ENCODE data around the gene RASA1. TPM values are rescaled to one million over a fixed set of nuclear protein-coding genes. Genes with fewer than 3 reads are reported as not detected.

The RASA1 gene
- total RNA-seq, 4 donors from 2014 or later = 25.9 to 59.9 (median 46.3) TPM

DNA sequence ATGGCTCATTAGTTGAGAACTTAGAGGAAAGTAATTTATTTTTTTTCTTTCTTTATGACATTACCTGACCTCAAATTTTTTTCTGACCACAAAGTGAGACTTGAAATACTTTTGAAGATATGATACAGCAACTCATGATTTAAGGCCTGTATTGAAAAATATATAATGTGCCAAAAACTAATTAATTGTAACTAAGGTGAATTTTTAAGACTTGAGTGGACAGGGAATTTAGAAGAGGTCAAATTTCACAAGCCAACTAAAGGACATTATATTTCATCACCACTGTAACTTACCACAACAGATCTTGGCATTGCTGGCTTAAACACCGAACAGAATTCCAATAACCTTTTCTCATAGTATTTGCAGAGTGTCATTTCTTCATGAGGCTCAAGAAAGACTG, 143.2 kb downstream of the RASA1 start:
- Histone ChIP-seq H3K36me3 (no peaks in the 10 kb centered on the region), H3K4me1 (peaks cover 0 to 6% of the 10 kb centered on the region in 2 donors), H3K27ac (peak overlapping the region; percentile 97 to 99), H3K4me3 (no peak overlapping the region), H3K27me3 (no peaks in the 10 kb centered on the region), H3K9me3 (no peaks in the 10 kb centered on the region)
- intact Hi-C loops (cut with DNase I; ENCODE audit: low total_unique reads) = no loop called here
- TF ChIP-seq, protein P1, sequence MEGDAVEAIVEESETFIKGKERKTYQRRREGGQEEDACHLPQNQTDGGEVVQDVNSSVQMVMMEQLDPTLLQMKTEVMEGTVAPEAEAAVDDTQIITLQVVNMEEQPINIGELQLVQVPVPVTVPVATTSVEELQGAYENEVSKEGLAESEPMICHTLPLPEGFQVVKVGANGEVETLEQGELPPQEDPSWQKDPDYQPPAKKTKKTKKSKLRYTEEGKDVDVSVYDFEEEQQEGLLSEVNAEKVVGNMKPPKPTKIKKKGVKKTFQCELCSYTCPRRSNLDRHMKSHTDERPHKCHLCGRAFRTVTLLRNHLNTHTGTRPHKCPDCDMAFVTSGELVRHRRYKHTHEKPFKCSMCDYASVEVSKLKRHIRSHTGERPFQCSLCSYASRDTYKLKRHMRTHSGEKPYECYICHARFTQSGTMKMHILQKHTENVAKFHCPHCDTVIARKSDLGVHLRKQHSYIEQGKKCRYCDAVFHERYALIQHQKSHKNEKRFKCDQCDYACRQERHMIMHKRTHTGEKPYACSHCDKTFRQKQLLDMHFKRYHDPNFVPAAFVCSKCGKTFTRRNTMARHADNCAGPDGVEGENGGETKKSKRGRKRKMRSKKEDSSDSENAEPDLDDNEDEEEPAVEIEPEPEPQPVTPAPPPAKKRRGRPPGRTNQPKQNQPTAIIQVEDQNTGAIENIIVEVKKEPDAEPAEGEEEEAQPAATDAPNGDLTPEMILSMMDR (IDR thresholded peaks at IDR 0.05) = no peak
- TF ChIP-seq POLR2A (IDR thresholded peaks at IDR 0.05) = no peak
- no peak for DNase-seq

DNA sequence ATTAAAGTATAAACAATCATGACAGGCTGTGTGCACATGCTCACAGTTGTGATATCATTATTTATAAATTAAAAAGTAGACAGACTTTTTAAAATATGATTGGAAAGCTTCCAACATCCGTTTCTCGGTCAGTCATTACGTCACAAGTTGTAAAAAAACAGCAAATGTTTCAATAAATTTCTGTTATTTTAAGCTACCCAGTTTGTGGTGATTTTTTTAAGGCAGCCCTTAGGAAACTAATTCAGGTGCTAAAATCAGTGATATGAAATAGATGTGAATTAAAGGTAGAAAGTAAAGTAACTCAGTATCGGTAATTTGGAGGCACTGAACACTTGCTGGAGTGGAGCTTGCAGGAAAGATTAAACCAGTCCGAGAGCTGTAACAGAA, 143.9 kb downstream of the RASA1 start:
- peak overlapping the region; percentile 94 to 99 for H3K4me3 ChIP-seq
- no peaks in the 10 kb centered on the region for H3K36me3 ChIP-seq
- TF ChIP-seq, protein P1 (IDR thresholded peaks at IDR 0.05) = no peak
- H3K27me3 ChIP-seq = no peaks in the 10 kb centered on the region
- peaks cover 0 to 6% of the 10 kb centered on the region in 2 donors for H3K4me1 ChIP-seq
- DNase-seq = no peak
- no peaks in the 10 kb centered on the region for H3K9me3 ChIP-seq
- intact Hi-C loops (cut with DNase I; ENCODE audit: low total_unique reads) = no loop called here
- peak overlapping the region; percentile 97 to 99 for H3K27ac ChIP-seq

DNA sequence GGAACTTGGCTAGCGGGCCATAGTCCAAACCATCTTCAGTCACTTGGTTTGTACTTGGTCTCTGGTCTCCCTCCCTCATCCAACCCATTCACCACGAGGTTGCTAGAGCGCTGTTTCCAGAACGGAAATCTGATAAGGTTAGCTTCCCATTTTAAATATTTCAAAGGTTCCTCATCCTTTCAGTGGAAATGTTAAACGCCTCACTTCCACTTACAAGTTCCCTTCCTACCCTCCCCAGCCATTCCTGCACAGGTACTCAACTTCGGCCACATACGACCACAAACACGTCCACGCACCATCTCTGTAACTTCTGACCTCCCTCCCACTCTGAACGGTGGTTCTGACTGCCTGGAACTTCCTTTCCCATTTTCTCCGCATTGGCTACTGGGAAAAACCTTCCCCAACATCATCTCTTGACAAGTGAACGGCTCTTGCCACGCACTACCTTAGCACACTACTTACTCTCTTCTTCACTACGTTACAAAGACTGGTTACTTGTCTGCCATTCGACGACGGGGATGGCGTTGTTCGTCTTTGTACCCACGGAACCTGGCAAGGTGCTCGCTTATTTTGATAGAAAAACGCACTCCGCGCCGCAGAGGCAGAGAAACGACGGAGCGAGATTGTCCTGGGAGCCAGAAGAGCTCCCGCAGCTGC, 144.4 kb downstream of the RASA1 start:
- no peak for TF ChIP-seq POLR2A (IDR thresholded peaks at IDR 0.05)
- TF ChIP-seq, protein P1 (IDR thresholded peaks at IDR 0.05) = no peak
- Histone ChIP-seq H3K4me3 (peak overlapping the region; percentile 94 to 99), H3K36me3 (no peaks in the 10 kb centered on the region), H3K9me3 (no peaks in the 10 kb centered on the region), H3K27me3 (no peaks in the 10 kb centered on the region), H3K27ac (peak overlapping the region; percentile 97 to 99), H3K4me1 (peaks cover 0 to 6% of the 10 kb centered on the region in 2 donors)
- DNase-seq = peak in 1 of 2 donors; percentile 24
- intact Hi-C loops (cut with DNase I; ENCODE audit: low total_unique reads) = no loop called here

DNA sequence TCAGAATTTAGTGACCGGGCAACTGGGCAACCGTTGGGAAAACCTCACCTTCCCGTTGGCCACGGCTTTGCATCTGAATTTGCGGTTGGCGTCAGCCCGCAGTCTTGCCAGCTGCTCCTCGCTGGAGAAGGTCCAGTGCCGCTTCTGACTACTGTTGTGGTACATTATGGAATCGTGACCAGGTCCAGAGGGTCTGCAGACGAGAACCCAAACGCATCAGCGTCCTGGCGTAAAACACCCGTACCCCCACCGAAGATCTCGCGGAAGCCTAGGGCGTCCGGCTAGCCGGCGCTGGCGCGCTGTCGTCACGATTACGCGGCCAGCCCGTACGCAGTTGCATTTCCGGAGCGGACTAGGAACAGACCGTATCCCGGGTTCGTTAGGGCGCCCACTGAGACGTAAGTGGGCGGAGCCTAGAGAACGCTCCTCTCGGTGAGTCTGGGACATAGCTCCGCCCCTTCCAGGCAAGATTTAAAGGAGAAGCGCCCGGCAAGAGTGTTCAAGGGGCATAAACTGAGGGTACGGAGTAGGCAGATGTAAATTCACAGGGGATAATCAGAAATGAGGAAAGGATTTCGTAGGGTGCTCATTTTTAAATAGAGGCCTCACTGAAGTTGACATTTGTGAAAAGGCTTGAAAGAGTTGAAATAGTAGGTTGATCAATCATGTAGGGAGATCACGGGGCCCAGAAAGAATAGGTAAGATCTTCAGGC, 145.1 kb downstream of the RASA1 start, which contains the start of gene CCNH:
CCNH (minus strand) TSS at position 301 of the 713 bp plus-strand sequence; CDS start at position 165, 136 bp downstream.
- intact Hi-C loops (cut with DNase I; ENCODE audit: low total_unique reads) = no loop called here
- no peaks in the 10 kb centered on the region for H3K36me3 ChIP-seq
- peak within 1 kb of the TSS; percentile 97 to 99 for H3K27ac ChIP-seq
- H3K4me1 ChIP-seq = peaks cover 0 to 6% of the 10 kb centered on the region in 2 donors
- H3K4me3 ChIP-seq = peak within 1 kb of the TSS; percentile 94 to 99
- no peaks in the 10 kb centered on the region for H3K27me3 ChIP-seq
- TF ChIP-seq, protein P1 (IDR thresholded peaks at IDR 0.05) = peak in 1 of 4 experiments; percentile 21
- TF ChIP-seq POLR2A (IDR thresholded peaks at IDR 0.05) = peak; percentile 88 to 94
- DNase-seq = peak; percentile 97 to 99
- H3K9me3 ChIP-seq = no peaks in the 10 kb centered on the region

DNA sequence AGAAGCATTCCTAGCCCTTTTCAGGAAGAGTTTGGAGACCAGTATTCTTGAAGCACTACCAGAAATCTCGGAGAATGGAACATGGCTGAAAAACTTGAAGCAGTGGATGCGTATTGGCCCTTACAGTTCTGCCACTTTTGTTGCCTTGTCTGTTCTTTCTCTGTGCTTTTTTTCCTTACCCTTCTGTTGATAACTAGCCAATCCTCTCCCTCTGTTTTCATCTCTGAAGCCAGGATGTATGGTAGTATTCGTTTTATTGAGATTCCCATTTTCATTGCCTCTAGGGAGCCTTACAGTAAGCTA, 145.6 kb downstream of the RASA1 start:
- intact Hi-C loops (cut with DNase I; ENCODE audit: low total_unique reads) = no loop called here
- Histone ChIP-seq H3K36me3 (no peaks in the 10 kb centered on the region), H3K4me1 (peaks cover 0 to 6% of the 10 kb centered on the region in 2 donors), H3K27me3 (no peaks in the 10 kb centered on the region), H3K4me3 (peak overlapping the region; percentile 94 to 99), H3K27ac (peak overlapping the region; percentile 97 to 99), H3K9me3 (no peaks in the 10 kb centered on the region)
- TF ChIP-seq, protein P1 (IDR thresholded peaks at IDR 0.05) = no peak
- no peak for TF ChIP-seq POLR2A (IDR thresholded peaks at IDR 0.05)
- DNase-seq = no peak
